Measurements from ENCODE around the gene SPACA7. TPM values are rescaled to one million over a fixed set of nuclear protein-coding genes. Genes with fewer than 3 reads are reported as not detected.

The SPACA7 gene
- total RNA-seq, 1 experiment from 2014 or later = not detected

GRCh38 chr13:112341976-112342735 is 34.0 kb upstream of the SPACA7 start:
- no peak overlapping the region for H2BK15ac ChIP-seq (ENCODE audit: low read depth, low read length)
- no peak overlapping the region for H4K8ac ChIP-seq (replicated peaks; ENCODE audit: insufficient read length, low read depth, low read length)
- WGBS (ENCODE audit: extremely low coverage, insufficient read length, low lambda C conversion rate) = no CpG with 5 or more reads among the region's 29 CpGs
- H4K20me1 ChIP-seq (ENCODE audit: control insufficient read depth, insufficient read depth, insufficient read length) = no peaks in the 10 kb centered on the region
- H2BK12ac ChIP-seq (ENCODE audit: insufficient read length, low read depth, low read length) = no peak overlapping the region
- H3K27me3 Mint-ChIP-seq (ENCODE audit: low read depth) = peaks cover 60% of the 10 kb centered on the region
- no peaks in the 10 kb centered on the region for H3K79me2 ChIP-seq (ENCODE audit: insufficient read depth, low read length)
- peaks cover 0 to 12% (median 3%) of the 10 kb centered on the region in 3 experiments; a peak in 5 of 7 replicates for H3K36me3 Mint-ChIP-seq (ENCODE audit: insufficient read depth in 1 of 3, low read depth in 3 of 3)
- H3K4me3 Mint-ChIP-seq = no peak overlapping the region
- peaks cover 20 to 40% of the 10 kb centered on the region in 2 experiments for H3K4me1 Mint-ChIP-seq
- no peak overlapping the region for H2BK5ac ChIP-seq (ENCODE audit: insufficient read length, low read length)
- no peak overlapping the region for H3K9ac ChIP-seq (ENCODE audit: extremely low read depth, insufficient read length, low read length)
- H2BK20ac ChIP-seq (ENCODE audit: low read depth, low read length, poor library complexity, severe bottlenecking) = no peak overlapping the region
- no peak overlapping the region for H3K4me2 ChIP-seq (ENCODE audit: insufficient read depth, insufficient read length, low read length)
- H3K9me3 Mint-ChIP-seq = peaks cover 6 to 20% of the 10 kb centered on the region in 2 experiments; a peak in 4 of 5 replicates
- no peak overlapping the region for H3K18ac ChIP-seq (ENCODE audit: insufficient read length, low read depth, low read length)
- no peak overlapping the region for H3K27ac Mint-ChIP-seq
- no peak for TF ChIP-seq CTCF (conservative IDR thresholded peaks at IDR 0.05)
- H3K9me3 ChIP-seq (ENCODE audit: control insufficient read depth, low read depth, low read length) = no peaks in the 10 kb centered on the region
- H3K23me2 ChIP-seq (ENCODE audit: insufficient read length, low read depth, low read length, poor library complexity, severe bottlenecking) = no peaks in the 10 kb centered on the region
- no peak overlapping the region for H2BK120ac ChIP-seq (ENCODE audit: low read depth, low read length, poor library complexity, severe bottlenecking)
- H3K4me1 ChIP-seq (ENCODE audit: insufficient read depth, low read length) = 0 out of 2 replicates have a peak, but pooled peaks cover 4% of the 10 kb centered on the region
- H3T11ph ChIP-seq (ENCODE audit: low read length) = no peak overlapping the region
- no peak overlapping the region for H4K5ac ChIP-seq (ENCODE audit: insufficient read length, low read depth, low read length)
- H3K4ac ChIP-seq (ENCODE audit: low read depth, low read length) = no peak overlapping the region
- H3K23ac ChIP-seq (ENCODE audit: insufficient read length, low read depth, low read length) = no peak overlapping the region
- DNase-seq = no peak
- H3K79me1 ChIP-seq (ENCODE audit: insufficient read depth, low read depth, low read length, poor library complexity, severe bottlenecking) = no peaks in the 10 kb centered on the region
- H2AK5ac ChIP-seq (ENCODE audit: insufficient read length, low read length) = no peak overlapping the region
- H3K27me3 ChIP-seq (ENCODE audit: insufficient read depth, low read length) = no peaks in the 10 kb centered on the region; the same call in 1 of the 2 replicates
- H3K56ac ChIP-seq (ENCODE audit: insufficient read length, low read depth, low read length) = no peak overlapping the region
- no peak overlapping the region for H4K91ac ChIP-seq (ENCODE audit: insufficient read length, low read depth, low read length)
- no peak overlapping the region for H2AFZ ChIP-seq (ENCODE audit: low read length)
- no peak overlapping the region for H3K27ac ChIP-seq (ENCODE audit: insufficient read length, low read depth, low read length)
- no peak overlapping the region; the same call in 1 of the 2 replicates for H3K14ac ChIP-seq (ENCODE audit: insufficient read depth, low read length)
